HuH-7.5 (cell line): Measurements from ENCODE around the gene CD300LB.
"Not testable (repeated sequence)": the region's sequence is repeated elsewhere in the genome, so short reads cannot be mapped to it uniquely, and the experiment has no call there.

ENCODE experiments used
- DNase-seq: peaks from one replicate; pipeline ENCODE4 v3.0.0; 2011; ENCODE audit warnings: low spot score

The CD300LB gene

GRCh38 chr17:74491626-74492025 is 39.6 kb downstream of the CD300LB start:
- DNase-seq = no peak

GRCh38 chr17:74490716-74491115 is 40.6 kb downstream of the CD300LB start:
- DNase-seq = no peak

GRCh38 chr17:74488276-74488675 is 43.0 kb downstream of the CD300LB start:
- not testable (repeated sequence) for DNase-seq

- no peak for DNase-seq
Measured at GRCh38 chr17:74485841-74486240, 45.4 kb downstream of the CD300LB start.

GRCh38 chr17:74485022-74485743 is 46.1 kb downstream of the CD300LB start:
- no peak for DNase-seq

GRCh38 chr17:74484066-74484465 is 47.2 kb downstream of the CD300LB start:
- no peak for DNase-seq

GRCh38 chr17:74481621-74482020 is 49.7 kb downstream of the CD300LB start:
- DNase-seq = no peak

- no peak for DNase-seq
Measured at GRCh38 chr17:74480290-74480689, 51.0 kb downstream of the CD300LB start.

GRCh38 chr17:74478420-74479100 is 52.7 kb downstream of the CD300LB start:
- no peak for DNase-seq

GRCh38 chr17:74477411-74477810 is 53.9 kb downstream of the CD300LB start:
- DNase-seq = no peak

GRCh38 chr17:74475189-74475588 is 56.1 kb downstream of the CD300LB start:
- DNase-seq = no peak

GRCh38 chr17:74474043-74474792 is 57.1 kb downstream of the CD300LB start:
- no peak for DNase-seq

- no peak for DNase-seq
Measured at GRCh38 chr17:74473294-74473693, 58.0 kb downstream of the CD300LB start.

GRCh38 chr17:74472890-74473289 is 58.4 kb downstream of the CD300LB start:
- DNase-seq = no peak

- DNase-seq = no peak
Measured at GRCh38 chr17:74471341-74471740, 59.9 kb downstream of the CD300LB start.
